H1 (cell line): ENCODE measurements around the gene IL5RA. TPM values are rescaled to one million over a fixed set of nuclear protein-coding genes. Genes with fewer than 3 reads are reported as not detected.

Source experiments
- polyA plus RNA-seq, 7 experiments: library from polyadenylated mRNA; depleted of rRNA in 3 of 7; stranded (reverse) in 5 of 7; unstranded in 2 of 7; fragments of >200 nt in 5 of 7; fragments of 200-250 nt in 2 of 7; gene quantifications; 1 replicate in 5 of 7; 2 replicates in 1 of 7; 4 replicates in 1 of 7; pipeline versions ENCODE4 v1.2.1 to v1.2.3, GENCODE V29; 2011 to 2013; ENCODE audit warnings: missing spikeins in 2 of 7, mixed read lengths in 2 of 7
- total RNA-seq: library from RNA; stranded (reverse); fragmentation: NEBNext Ultra II Directional; extraction: Animal tissue kit (Norgen Biotek cat#: 25700); gene quantifications from 2 replicates; pipeline ENCODE4 v1.2.1, GENCODE V29; 2021
- TF ChIP-seq, protein P1 (sequence below): fragments of 300-600 bp; sonication (generic); IDR thresholded peaks from 2 replicates; pipeline ENCODE4 v1.7.1; 2012; ENCODE audit warnings: low read length, moderate library complexity, mild to moderate bottlenecking, inconsistent platforms; ENCODE audit not compliant: insufficient replicate concordance

IL5RA gene
- total and polyA plus RNA-seq, 2 of the 8 experiments (the other 6 are each of a cell fraction or from before 2014, with no cell fraction given): not detected

DNA sequence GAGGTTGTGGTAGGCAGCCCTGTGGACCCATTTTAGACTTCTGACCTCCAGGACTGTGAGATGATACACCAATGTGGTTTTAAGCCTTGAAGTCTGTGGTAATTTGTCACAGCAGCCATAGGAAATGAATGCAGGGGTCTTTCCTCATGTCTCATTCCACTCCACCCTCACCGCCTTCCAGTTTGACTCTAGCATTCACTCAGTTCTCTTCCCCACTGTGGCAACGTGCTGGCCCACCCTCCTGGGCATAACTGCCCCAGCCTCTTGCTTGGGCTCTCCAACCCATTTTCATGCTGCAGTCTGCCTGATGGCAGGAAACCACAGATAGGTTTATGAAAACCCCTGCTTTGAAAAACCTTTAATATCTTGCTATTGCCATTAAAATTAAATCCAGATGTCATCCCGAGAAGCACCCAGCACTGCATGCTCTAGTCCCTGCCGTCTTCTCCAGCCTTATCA is 9.2 kb upstream of the IL5RA start (continued):
- TF ChIP-seq, protein P1, sequence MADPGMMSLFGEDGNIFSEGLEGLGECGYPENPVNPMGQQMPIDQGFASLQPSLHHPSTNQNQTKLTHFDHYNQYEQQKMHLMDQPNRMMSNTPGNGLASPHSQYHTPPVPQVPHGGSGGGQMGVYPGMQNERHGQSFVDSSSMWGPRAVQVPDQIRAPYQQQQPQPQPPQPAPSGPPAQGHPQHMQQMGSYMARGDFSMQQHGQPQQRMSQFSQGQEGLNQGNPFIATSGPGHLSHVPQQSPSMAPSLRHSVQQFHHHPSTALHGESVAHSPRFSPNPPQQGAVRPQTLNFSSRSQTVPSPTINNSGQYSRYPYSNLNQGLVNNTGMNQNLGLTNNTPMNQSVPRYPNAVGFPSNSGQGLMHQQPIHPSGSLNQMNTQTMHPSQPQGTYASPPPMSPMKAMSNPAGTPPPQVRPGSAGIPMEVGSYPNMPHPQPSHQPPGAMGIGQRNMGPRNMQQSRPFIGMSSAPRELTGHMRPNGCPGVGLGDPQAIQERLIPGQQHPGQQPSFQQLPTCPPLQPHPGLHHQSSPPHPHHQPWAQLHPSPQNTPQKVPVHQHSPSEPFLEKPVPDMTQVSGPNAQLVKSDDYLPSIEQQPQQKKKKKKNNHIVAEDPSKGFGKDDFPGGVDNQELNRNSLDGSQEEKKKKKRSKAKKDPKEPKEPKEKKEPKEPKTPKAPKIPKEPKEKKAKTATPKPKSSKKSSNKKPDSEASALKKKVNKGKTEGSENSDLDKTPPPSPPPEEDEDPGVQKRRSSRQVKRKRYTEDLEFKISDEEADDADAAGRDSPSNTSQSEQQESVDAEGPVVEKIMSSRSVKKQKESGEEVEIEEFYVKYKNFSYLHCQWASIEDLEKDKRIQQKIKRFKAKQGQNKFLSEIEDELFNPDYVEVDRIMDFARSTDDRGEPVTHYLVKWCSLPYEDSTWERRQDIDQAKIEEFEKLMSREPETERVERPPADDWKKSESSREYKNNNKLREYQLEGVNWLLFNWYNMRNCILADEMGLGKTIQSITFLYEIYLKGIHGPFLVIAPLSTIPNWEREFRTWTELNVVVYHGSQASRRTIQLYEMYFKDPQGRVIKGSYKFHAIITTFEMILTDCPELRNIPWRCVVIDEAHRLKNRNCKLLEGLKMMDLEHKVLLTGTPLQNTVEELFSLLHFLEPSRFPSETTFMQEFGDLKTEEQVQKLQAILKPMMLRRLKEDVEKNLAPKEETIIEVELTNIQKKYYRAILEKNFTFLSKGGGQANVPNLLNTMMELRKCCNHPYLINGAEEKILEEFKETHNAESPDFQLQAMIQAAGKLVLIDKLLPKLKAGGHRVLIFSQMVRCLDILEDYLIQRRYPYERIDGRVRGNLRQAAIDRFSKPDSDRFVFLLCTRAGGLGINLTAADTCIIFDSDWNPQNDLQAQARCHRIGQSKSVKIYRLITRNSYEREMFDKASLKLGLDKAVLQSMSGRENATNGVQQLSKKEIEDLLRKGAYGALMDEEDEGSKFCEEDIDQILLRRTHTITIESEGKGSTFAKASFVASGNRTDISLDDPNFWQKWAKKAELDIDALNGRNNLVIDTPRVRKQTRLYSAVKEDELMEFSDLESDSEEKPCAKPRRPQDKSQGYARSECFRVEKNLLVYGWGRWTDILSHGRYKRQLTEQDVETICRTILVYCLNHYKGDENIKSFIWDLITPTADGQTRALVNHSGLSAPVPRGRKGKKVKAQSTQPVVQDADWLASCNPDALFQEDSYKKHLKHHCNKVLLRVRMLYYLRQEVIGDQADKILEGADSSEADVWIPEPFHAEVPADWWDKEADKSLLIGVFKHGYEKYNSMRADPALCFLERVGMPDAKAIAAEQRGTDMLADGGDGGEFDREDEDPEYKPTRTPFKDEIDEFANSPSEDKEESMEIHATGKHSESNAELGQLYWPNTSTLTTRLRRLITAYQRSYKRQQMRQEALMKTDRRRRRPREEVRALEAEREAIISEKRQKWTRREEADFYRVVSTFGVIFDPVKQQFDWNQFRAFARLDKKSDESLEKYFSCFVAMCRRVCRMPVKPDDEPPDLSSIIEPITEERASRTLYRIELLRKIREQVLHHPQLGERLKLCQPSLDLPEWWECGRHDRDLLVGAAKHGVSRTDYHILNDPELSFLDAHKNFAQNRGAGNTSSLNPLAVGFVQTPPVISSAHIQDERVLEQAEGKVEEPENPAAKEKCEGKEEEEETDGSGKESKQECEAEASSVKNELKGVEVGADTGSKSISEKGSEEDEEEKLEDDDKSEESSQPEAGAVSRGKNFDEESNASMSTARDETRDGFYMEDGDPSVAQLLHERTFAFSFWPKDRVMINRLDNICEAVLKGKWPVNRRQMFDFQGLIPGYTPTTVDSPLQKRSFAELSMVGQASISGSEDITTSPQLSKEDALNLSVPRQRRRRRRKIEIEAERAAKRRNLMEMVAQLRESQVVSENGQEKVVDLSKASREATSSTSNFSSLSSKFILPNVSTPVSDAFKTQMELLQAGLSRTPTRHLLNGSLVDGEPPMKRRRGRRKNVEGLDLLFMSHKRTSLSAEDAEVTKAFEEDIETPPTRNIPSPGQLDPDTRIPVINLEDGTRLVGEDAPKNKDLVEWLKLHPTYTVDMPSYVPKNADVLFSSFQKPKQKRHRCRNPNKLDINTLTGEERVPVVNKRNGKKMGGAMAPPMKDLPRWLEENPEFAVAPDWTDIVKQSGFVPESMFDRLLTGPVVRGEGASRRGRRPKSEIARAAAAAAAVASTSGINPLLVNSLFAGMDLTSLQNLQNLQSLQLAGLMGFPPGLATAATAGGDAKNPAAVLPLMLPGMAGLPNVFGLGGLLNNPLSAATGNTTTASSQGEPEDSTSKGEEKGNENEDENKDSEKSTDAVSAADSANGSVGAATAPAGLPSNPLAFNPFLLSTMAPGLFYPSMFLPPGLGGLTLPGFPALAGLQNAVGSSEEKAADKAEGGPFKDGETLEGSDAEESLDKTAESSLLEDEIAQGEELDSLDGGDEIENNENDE: no peak
